K562 (cell line): ENCODE data around the gene PLA2G4D. TPM values are rescaled to one million over a fixed set of nuclear protein-coding genes. Genes with fewer than 3 reads are reported as not detected.

Experiments used
- ATAC-seq: fragments of 200-7000 bp; cut with Tn5 transposase; 3 replicates; pipeline ENCODE4 v1.9.1; 2020; ENCODE audit warnings: moderate library complexity
- BruUV-seq: library from RNA; stranded (reverse); fragments of 400-500 nt; replicated peaks from 2 replicates; lab custom pipeline; 2021; lab: Mats Ljungman, UMichigan
- CTCF ChIA-PET: fragments of 300-600 bp; formaldehyde crosslinking; extraction: SDS; loops from one replicate; lab custom pipeline; 2021; ENCODE audit warnings: low intra/inter-chr PET ratio; lab: Yijun Ruan, JAX
- POLR2A ChIA-PET: fragments of 300-600, 350-650 bp; sonication (Branson Sonifier 250); formaldehyde crosslinking; extraction: SDS; loops from one replicate; lab custom pipeline; 2021; ENCODE audit warnings: antibody characterized with exemption, inconsistent platforms; lab: Yijun Ruan, JAX
- DNase-seq, 4 experiments: peaks; one replicate each; pipeline versions ENCODE4 v3.0.0 to v3.0.0-alpha.2; 2011 to 2018; ENCODE audit warnings: low spot score in 3 of 4, mixed read lengths in 3 of 4; ENCODE audit errors: extremely low read depth in 1 of 4
- FAIRE-seq: peaks from 2 replicates; lab custom pipeline; 2011; peaks lifted over from hg19 to GRCh38; lab: Jason Lieb, UNC
- H2AFZ ChIP-seq: 2 replicates; pipeline ENCODE4 v1.6.0; 2011; ENCODE audit warnings: low read depth, low read length, control low read depth, inconsistent platforms
- H3K27ac ChIP-seq: fragments of 200-600 bp; 3 replicates; pipeline ENCODE4 v1.8.0; 2011; ENCODE audit warnings: low read depth, mild to moderate bottlenecking, control low read depth, inconsistent platforms, low read length, moderate library complexity, mixed read lengths; ENCODE audit errors: extremely low read depth
- H3K27me3 ChIP-seq, 2 experiments: fragments of 300-600 bp in 1 of 2; 2 replicates in 1 of 2; 3 replicates in 1 of 2; pipeline versions ENCODE4 v1.6.0 to v1.8.0; 2011; ENCODE audit warnings: inconsistent platforms in 2 of 2, low read length in 2 of 2, mild to moderate bottlenecking in 1 of 2, mixed read lengths in 1 of 2, moderate library complexity in 1 of 2; ENCODE audit not compliant: control insufficient read depth in 2 of 2, insufficient read depth in 2 of 2
- H3K36me3 ChIP-seq: fragments of 300-600 bp; 3 replicates; pipeline ENCODE4 v1.8.0; 2011; ENCODE audit warnings: mild to moderate bottlenecking, low read length, inconsistent platforms; ENCODE audit not compliant: control insufficient read depth, insufficient read depth
- H3K4me1 ChIP-seq, 2 experiments: fragments of 200-600 bp in 1 of 2; replicated peaks in 1 of 2; 2 replicates in 1 of 2; 3 replicates in 1 of 2; pipeline versions ENCODE4 v1.5.1 to v1.8.0; 2011; ENCODE audit warnings: inconsistent platforms in 2 of 2, low read length in 2 of 2, mild to moderate bottlenecking in 1 of 2, mixed read lengths in 1 of 2, moderate library complexity in 1 of 2; ENCODE audit not compliant: control insufficient read depth in 2 of 2, insufficient read depth in 2 of 2
- H3K4me2 ChIP-seq: 2 replicates; pipeline ENCODE4 v1.6.1; 2011; ENCODE audit warnings: low read length, control low read depth, inconsistent platforms, mixed read lengths; ENCODE audit not compliant: insufficient read depth
- H3K4me3 ChIP-seq: fragments of 200-600 bp; sonication (generic), shearing (Covaris generic); 2 replicates; pipeline ENCODE4 v1.5.1; 2016; ENCODE audit warnings: control low read depth, inconsistent platforms
- H3K79me2 ChIP-seq: fragments of 200-600 bp; 3 replicates; pipeline ENCODE4 v1.8.0; 2011; ENCODE audit warnings: low read length, inconsistent platforms; ENCODE audit not compliant: control insufficient read depth, insufficient read depth
- H3K9ac ChIP-seq, 2 experiments: 2 replicates each; pipeline versions ENCODE4 v1.6.0 to v1.6.1; 2011; ENCODE audit warnings: low read depth in 2 of 2, low read length in 2 of 2, control low read depth in 1 of 2, inconsistent platforms in 1 of 2, mild to moderate bottlenecking in 1 of 2, mixed read lengths in 1 of 2; ENCODE audit not compliant: insufficient read depth in 1 of 2
- H3K9me1 ChIP-seq: one replicate; pipeline ENCODE4 v1.6.0; 2011; ENCODE audit warnings: inconsistent platforms, mild to moderate bottlenecking, low read length, moderate library complexity; ENCODE audit not compliant: control insufficient read depth, insufficient read depth
- H3K9me3 ChIP-seq: replicated peaks from 2 replicates; pipeline ENCODE4 v1.5.1; 2011; ENCODE audit warnings: low read depth, low read length, inconsistent platforms; ENCODE audit not compliant: control insufficient read depth, insufficient read depth
- H4K20me1 ChIP-seq: replicated peaks from 2 replicates; pipeline ENCODE4 v1.6.1; 2011; ENCODE audit warnings: low read length, inconsistent platforms, mixed read lengths; ENCODE audit not compliant: control insufficient read depth, insufficient read depth
- CBFB ChIP-seq: sonication (generic); formaldehyde crosslinking; IDR thresholded peaks from 2 replicates; pipeline ENCODE4 v1.4.0; 2020; ENCODE audit warnings: mild to moderate bottlenecking, missing genetic modification reagents
- CREM ChIP-seq: IDR thresholded peaks from 2 replicates; pipeline ENCODE4 v1.6.1; 2014; ENCODE audit warnings: antibody characterized with exemption, low read depth
- ETS2 ChIP-seq: IDR thresholded peaks from 2 replicates; pipeline ENCODE4 v1.6.1; 2016; ENCODE audit warnings: borderline replicate concordance, missing genetic modification characterization, mild to moderate bottlenecking, moderate library complexity, missing compliant biosample characterization; ENCODE audit not compliant: poor library complexity, severe bottlenecking
- FOXA3 ChIP-seq, 2 experiments: fragments of 450-650 bp in 1 of 2; sonication (generic) in 1 of 2; formaldehyde crosslinking; IDR thresholded peaks in 1 of 2; conservative IDR thresholded peaks in 1 of 2; 2 replicates each; pipeline versions ENCODE4 v1.4.0 to v1.8.0; 2020 to 2022; ENCODE audit warnings: mild to moderate bottlenecking in 2 of 2, missing genetic modification reagents in 1 of 2
- GABPB2 ChIP-seq: fragments of 250-450 bp; sonication (Bioruptor Pico); conservative IDR thresholded peaks from 2 replicates; pipeline ENCODE4 v1.5.1; 2021; ENCODE audit warnings: mild to moderate bottlenecking
- HDGF ChIP-seq: fragments of 450-650 bp; IDR thresholded peaks from 2 replicates; pipeline ENCODE4 v1.6.1; 2016
- NBN ChIP-seq: fragments of 450-650 bp; IDR thresholded peaks from 2 replicates; pipeline ENCODE4 v1.6.1; 2016; ENCODE audit warnings: low read depth, mild to moderate bottlenecking
- NUFIP1 ChIP-seq: fragments of 450-650 bp; IDR thresholded peaks from 2 replicates; pipeline ENCODE4 v1.6.1; 2018; ENCODE audit not compliant: partially characterized antibody
- PURB ChIP-seq: sonication (generic); formaldehyde crosslinking; IDR thresholded peaks from 2 replicates; pipeline ENCODE4 v1.9.0; 2021; ENCODE audit warnings: low read depth, mild to moderate bottlenecking, missing genetic modification reagents
- SREBF2 ChIP-seq: sonication (generic); formaldehyde crosslinking; IDR thresholded peaks from 2 replicates; pipeline ENCODE4 v1.4.0; 2020; ENCODE audit warnings: mild to moderate bottlenecking, missing genetic modification reagents
- TAL1 ChIP-seq: fragments of 450-650 bp; IDR thresholded peaks from 2 replicates; pipeline ENCODE4 v1.6.1; 2016; ENCODE audit warnings: mild to moderate bottlenecking
- ZNF274 ChIP-seq: IDR thresholded peaks from 2 replicates; pipeline ENCODE4 v1.6.1; 2011; ENCODE audit warnings: low read depth, mild to moderate bottlenecking, low read length, moderate library complexity, borderline replicate concordance
- ZNF77 ChIP-seq: fragments of 250-450 bp; sonication (Bioruptor Pico); IDR thresholded peaks from 2 replicates; pipeline ENCODE4 v1.5.0; 2020
- ZSCAN32 ChIP-seq: fragments of 450-650 bp; formaldehyde crosslinking; IDR thresholded peaks from 2 replicates; pipeline ENCODE4 v1.4.0; 2020; ENCODE audit warnings: mild to moderate bottlenecking, moderate library complexity
- WGBS: fragments of 100-300 bp; shearing (Covaris generic); methylation state at CpG from one replicate; pipeline ENCODE4 v1.1.6; 2016; ENCODE audit warnings: low coverage, mixed read lengths; ENCODE audit not compliant: insufficient coverage; ENCODE audit errors: missing lambda C conversion rate; 5-methylcytosine and 5-hydroxymethylcytosine counted together
- in situ Hi-C: fragments of 300-500 bp; cut with MboI; formaldehyde crosslinking; loops from 4 replicates; pipeline ENCODE4 v1.15.0; 2018; ENCODE audit warnings: inconsistent platforms, mixed read lengths
- intact Hi-C: fragments of 100-400 bp; cut with micrococcal nuclease; formaldehyde crosslinking; loops from 2 replicates; pipeline ENCODE4 v1.14.2; 2022
- polyA plus RNA-seq, 8 experiments: library from polyadenylated mRNA; depleted of rRNA in 4 of 8; stranded (reverse) in 5 of 8; unstranded in 3 of 8; fragments of >200 nt; fragmentation: Nextera tagmentation in 2 of 8; fragmentation: Illumina TruSeq in 1 of 8; extraction: Ambion mirVana in 2 of 8; extraction: Trizol in 1 of 8; gene quantifications; 2 replicates each; pipeline versions ENCODE4 v1.2.1 to v1.2.3, GENCODE V29; 2011 to 2014; ENCODE audit warnings: inconsistent platforms in 1 of 8, missing spikeins in 1 of 8
- total RNA-seq, 7 experiments: library from RNA; depleted of rRNA in 6 of 7; stranded (reverse); fragments of >200 nt in 6 of 7; fragmentation: Illumina TruSeq in 2 of 7; extraction: Trizol in 2 of 7; gene quantifications; 2 replicates each; pipeline versions ENCODE4 v1.2.1 to v1.2.3, GENCODE V29; 2011 to 2021; ENCODE audit warnings: low replicate concordance in 1 of 7
- TF ChIP-seq, protein P1 (sequence below): fragments of 250-450 bp; sonication (Bioruptor Pico); IDR thresholded peaks from 2 replicates; pipeline ENCODE4 v1.9.0; 2021; ENCODE audit warnings: mild to moderate bottlenecking, inconsistent platforms
- TF ChIP-seq, protein P2 (sequence below): fragments of 450-650 bp; formaldehyde crosslinking; IDR thresholded peaks from 2 replicates; pipeline ENCODE4 v1.4.0; 2020; ENCODE audit warnings: mild to moderate bottlenecking, moderate library complexity

PLA2G4D gene
- total and polyA plus RNA-seq, 9 of the 15 experiments (the other 6 are each of a cell fraction or from before 2014, with no cell fraction given), result 0.04 TPM; not detected in 8

DNA sequence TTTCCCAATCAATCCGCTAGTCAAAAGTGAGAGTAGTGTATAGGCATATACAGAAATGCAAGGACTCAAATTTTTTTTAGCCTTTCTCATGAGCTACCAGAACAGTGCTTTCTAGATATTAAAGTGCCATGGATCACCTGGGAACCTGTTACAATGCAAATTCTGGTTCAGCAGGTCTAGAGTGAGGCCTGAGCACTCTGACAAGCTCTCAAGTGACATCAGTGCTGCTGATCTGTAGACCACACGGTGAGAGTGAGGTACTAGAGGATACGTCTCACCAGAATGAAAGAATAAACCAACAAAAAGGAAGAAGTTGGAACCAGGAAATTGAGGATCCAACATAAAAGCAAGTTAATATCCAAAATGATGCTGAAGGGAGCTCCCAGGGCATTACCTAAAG is 16.0 kb upstream of the PLA2G4D start:
- intact Hi-C loops (no loop called here), in situ Hi-C loops (no loop called here)
- H3K9me1 ChIP-seq, result no peaks in the 10 kb centered on the region
- no peak overlapping the region for H3K27ac ChIP-seq
- no peaks in the 10 kb centered on the region for H3K36me3 ChIP-seq
- H2AFZ ChIP-seq, result no peak overlapping the region
- FAIRE-seq (no peak), ATAC-seq (no peak), DNase-seq (no peak)
- WGBS, result 3% methylated on average over 3 of the region's 3 CpGs
- no peak overlapping the region for H3K4me3 ChIP-seq
- no TSS peak for BruUV-seq
- TF ChIP-seq PURB (CRISPR knock-in tag), result no peak
- TF ChIP-seq GABPB2 (CRISPR knock-in tag), result no peak
- TF ChIP-seq, protein P1, sequence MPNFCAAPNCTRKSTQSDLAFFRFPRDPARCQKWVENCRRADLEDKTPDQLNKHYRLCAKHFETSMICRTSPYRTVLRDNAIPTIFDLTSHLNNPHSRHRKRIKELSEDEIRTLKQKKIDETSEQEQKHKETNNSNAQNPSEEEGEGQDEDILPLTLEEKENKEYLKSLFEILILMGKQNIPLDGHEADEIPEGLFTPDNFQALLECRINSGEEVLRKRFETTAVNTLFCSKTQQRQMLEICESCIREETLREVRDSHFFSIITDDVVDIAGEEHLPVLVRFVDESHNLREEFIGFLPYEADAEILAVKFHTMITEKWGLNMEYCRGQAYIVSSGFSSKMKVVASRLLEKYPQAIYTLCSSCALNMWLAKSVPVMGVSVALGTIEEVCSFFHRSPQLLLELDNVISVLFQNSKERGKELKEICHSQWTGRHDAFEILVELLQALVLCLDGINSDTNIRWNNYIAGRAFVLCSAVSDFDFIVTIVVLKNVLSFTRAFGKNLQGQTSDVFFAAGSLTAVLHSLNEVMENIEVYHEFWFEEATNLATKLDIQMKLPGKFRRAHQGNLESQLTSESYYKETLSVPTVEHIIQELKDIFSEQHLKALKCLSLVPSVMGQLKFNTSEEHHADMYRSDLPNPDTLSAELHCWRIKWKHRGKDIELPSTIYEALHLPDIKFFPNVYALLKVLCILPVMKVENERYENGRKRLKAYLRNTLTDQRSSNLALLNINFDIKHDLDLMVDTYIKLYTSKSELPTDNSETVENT (CRISPR knock-in tag), result no peak
- TF ChIP-seq SREBF2 (CRISPR knock-in tag), result no peak
- no peak for TF ChIP-seq HDGF
- no peak for TF ChIP-seq ZSCAN32 (CRISPR knock-in tag)
- TF ChIP-seq CBFB (CRISPR knock-in tag), result no peak
- TF ChIP-seq, protein P2, sequence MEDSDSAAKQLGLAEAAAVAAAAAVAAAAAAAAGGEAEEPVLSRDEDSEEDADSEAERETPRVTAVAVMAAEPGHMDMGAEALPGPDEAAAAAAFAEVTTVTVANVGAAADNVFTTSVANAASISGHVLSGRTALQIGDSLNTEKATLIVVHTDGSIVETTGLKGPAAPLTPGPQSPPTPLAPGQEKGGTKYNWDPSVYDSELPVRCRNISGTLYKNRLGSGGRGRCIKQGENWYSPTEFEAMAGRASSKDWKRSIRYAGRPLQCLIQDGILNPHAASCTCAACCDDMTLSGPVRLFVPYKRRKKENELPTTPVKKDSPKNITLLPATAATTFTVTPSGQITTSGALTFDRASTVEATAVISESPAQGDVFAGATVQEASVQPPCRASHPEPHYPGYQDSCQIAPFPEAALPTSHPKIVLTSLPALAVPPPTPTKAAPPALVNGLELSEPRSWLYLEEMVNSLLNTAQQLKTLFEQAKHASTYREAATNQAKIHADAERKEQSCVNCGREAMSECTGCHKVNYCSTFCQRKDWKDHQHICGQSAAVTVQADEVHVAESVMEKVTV (CRISPR knock-in tag), result no peak
- TF ChIP-seq CREM, result no peak
- no peak for TF ChIP-seq NUFIP1
- TF ChIP-seq FOXA3 (CRISPR knock-in tag; conservative IDR thresholded peaks at IDR 0.05 in 1 of 2, IDR thresholded peaks at IDR 0.05 in 1 of 2), result no peak
- no peak for TF ChIP-seq ZNF77 (CRISPR knock-in tag)
- TF ChIP-seq ZNF274, result no peak
- no peak for TF ChIP-seq ETS2 (tag)
- TF ChIP-seq NBN, result no peak
- TF ChIP-seq TAL1, result no peak
- H3K9ac ChIP-seq, result no peak overlapping the region
- H3K9me3 ChIP-seq, result no peaks in the 10 kb centered on the region
- no peaks in the 10 kb centered on the region for H3K79me2 ChIP-seq
- H3K4me1 ChIP-seq, result no peaks in the 10 kb centered on the region
- no peaks in the 10 kb centered on the region for H4K20me1 ChIP-seq
- ChIA-PET POLR2A (interaction anchor here (1.2 kb wide), 1 partner anchor 13 kb away, joined by 4 read pairs; no protein-coding TSS in a partner anchor), CTCF (no interaction called here)
- H3K27me3 ChIP-seq, result peaks cover 4 to 16% of the 10 kb centered on the region in 2 experiments; a peak in 3 of 5 replicates
- H3K4me2 ChIP-seq, result no peak overlapping the region
